GM12878 (cell line): Measurements from ENCODE around the gene TESK2. TPM values are rescaled to one million over a fixed set of nuclear protein-coding genes. Genes with fewer than 3 reads are reported as not detected.

Experiments
- BACH1 ChIP-seq: fragments of 450-650 bp; IDR thresholded peaks from 2 replicates; pipeline ENCODE4 v1.6.1; 2017; ENCODE audit warnings: mild to moderate bottlenecking, borderline replicate concordance
- BCL3 ChIP-seq: IDR thresholded peaks from 2 replicates; pipeline ENCODE4 v1.6.1; 2011; ENCODE audit warnings: borderline replicate concordance, low read depth, mild to moderate bottlenecking, moderate library complexity, low read length; ENCODE audit not compliant: insufficient read depth, poor library complexity, severe bottlenecking
- ESRRA ChIP-seq: IDR thresholded peaks from 2 replicates; pipeline ENCODE4 v1.6.1; 2012; ENCODE audit warnings: mild to moderate bottlenecking, low read length, improper control_type of control experiment
- GATAD2B ChIP-seq: fragments of 450-650 bp; conservative IDR thresholded peaks from 2 replicates; pipeline ENCODE4 v1.6.1; 2017; ENCODE audit warnings: low read depth, mild to moderate bottlenecking, moderate library complexity
- HCFC1 ChIP-seq: fragments of 150-350 bp; IDR thresholded peaks from 2 replicates; pipeline ENCODE4 v1.6.1; 2014; ENCODE audit warnings: low read length
- IKZF1 ChIP-seq: fragments of 450-650 bp; conservative IDR thresholded peaks from 2 replicates; pipeline ENCODE4 v1.6.1; 2017; ENCODE audit warnings: antibody characterized with exemption, mild to moderate bottlenecking
- IRF5 ChIP-seq: fragments of 450-650 bp; IDR thresholded peaks from 2 replicates; pipeline ENCODE4 v1.6.1; 2017; ENCODE audit warnings: borderline replicate concordance
- MAX ChIP-seq: IDR thresholded peaks from 2 replicates; pipeline ENCODE4 v1.6.1; 2012; ENCODE audit warnings: low read depth, low read length, improper control_type of control experiment
- NKRF ChIP-seq: fragments of 450-650 bp; conservative IDR thresholded peaks from 2 replicates; pipeline ENCODE4 v1.6.1; 2017; ENCODE audit warnings: mild to moderate bottlenecking, moderate library complexity
- PML ChIP-seq: IDR thresholded peaks from 2 replicates; pipeline ENCODE4 v1.6.1; 2012; ENCODE audit warnings: low read length, inconsistent platforms
- POLR2A ChIP-seq: IDR thresholded peaks from 2 replicates; pipeline ENCODE4 v1.6.1; 2011; ENCODE audit warnings: low read depth, mild to moderate bottlenecking, low read length
- POLR2AphosphoS2 ChIP-seq: IDR thresholded peaks from 2 replicates; pipeline ENCODE4 v1.6.1; 2011; ENCODE audit warnings: low read depth, mild to moderate bottlenecking, low read length, improper control_type of control experiment, moderate library complexity
- POLR2AphosphoS5 ChIP-seq: IDR thresholded peaks from 2 replicates; pipeline ENCODE4 v1.6.1; 2011; ENCODE audit warnings: mild to moderate bottlenecking, low read length, inconsistent platforms
- SIX5 ChIP-seq: IDR thresholded peaks from 2 replicates; pipeline ENCODE4 v1.6.1; 2011; ENCODE audit warnings: mild to moderate bottlenecking, low read depth, low read length, moderate library complexity; ENCODE audit not compliant: severe bottlenecking
- TAF1 ChIP-seq: IDR thresholded peaks from 2 replicates; pipeline ENCODE4 v1.6.1; 2011; ENCODE audit warnings: mild to moderate bottlenecking, low read depth, low read length, borderline replicate concordance
- TCF3 ChIP-seq: IDR thresholded peaks from 2 replicates; pipeline ENCODE4 v1.6.1; 2012; ENCODE audit warnings: low read depth, mild to moderate bottlenecking, low read length, borderline replicate concordance; ENCODE audit not compliant: insufficient read depth
- USF1 ChIP-seq: IDR thresholded peaks from 2 replicates; pipeline ENCODE4 v1.6.1; 2011; ENCODE audit warnings: borderline replicate concordance, low read depth, mild to moderate bottlenecking, moderate library complexity, mixed read lengths, low read length; ENCODE audit not compliant: insufficient read depth; ENCODE audit errors: extremely low read length
- ZNF217 ChIP-seq: fragments of 450-650 bp; IDR thresholded peaks from 2 replicates; pipeline ENCODE4 v1.6.1; 2017; ENCODE audit warnings: antibody characterized with exemption, mild to moderate bottlenecking
- polyA plus RNA-seq, 11 experiments: library from polyadenylated mRNA; depleted of rRNA in 4 of 11; unstranded in 6 of 11; stranded (reverse) in 5 of 11; fragments of >200 nt; fragmentation: Nextera tagmentation in 4 of 11; fragmentation: Illumina TruSeq in 1 of 11; extraction: Ambion mirVana in 4 of 11; extraction: Trizol in 1 of 11; gene quantifications; 1 replicate in 1 of 11; 2 replicates in 10 of 11; pipeline versions ENCODE4 v1.2.1 to v1.2.3, GENCODE V29; 2011 to 2016; ENCODE audit warnings: inconsistent platforms in 2 of 11, missing spikeins in 2 of 11, low read depth in 1 of 11
- total RNA-seq, 4 experiments: library from RNA; depleted of rRNA in 3 of 4; stranded (reverse); fragments of >200 nt in 3 of 4; fragmentation: Illumina TruSeq in 1 of 4; extraction: Trizol in 1 of 4; gene quantifications; 2 replicates each; pipeline versions ENCODE4 v1.2.1 to v1.2.3, GENCODE V29; 2013 to 2021

Gene TESK2
- total and polyA plus RNA-seq, 10 of the 15 experiments (the other 5 are each of a cell fraction or from before 2014, with no cell fraction given) = 2.2 to 10.0 (median 5.7) TPM

GRCh38 chr1:45326627-45327623 lies 164.0 kb downstream of the TESK2 start, which contains the start of gene HPDL (continued):
- TF ChIP-seq USF1 (peak; percentile 6), MAX (peak; percentile 46), BACH1 (no peak; the same call in 1 of the 2 replicates), ESRRA (no peak), POLR2AphosphoS5 (peak; percentile 83), ZNF217 (no peak), IRF5 (no peak), POLR2AphosphoS2 (peak; percentile 43; the same call in 1 of the 2 replicates), TAF1 (peak; percentile 75; the same call in 1 of the 2 replicates), NKRF (peak; percentile 59), GATAD2B (0 out of 2 replicates have a peak, but pooled peaks have one; percentile 31), IKZF1 (peak; percentile 57), POLR2A (peak; percentile 91), SIX5 (no peak), BCL3 (peak; percentile 18), PML (peak; percentile 74), HCFC1 (peak; percentile 36; the same call in 1 of the 2 replicates), TCF3 (no peak)
